HG02981 (cell line): ENCODE data around the gene KTI12.
"Not testable (repeated sequence)": the region's sequence is repeated elsewhere in the genome, so short reads cannot be mapped to it uniquely, and the experiment has no call there.

Source experiments
- ATAC-seq: cut with Tn5 transposase; IDR thresholded peaks from one replicate; pipeline ENCODE4 v1.9.1; 2021; ENCODE audit warnings: mild to moderate bottlenecking, moderate library complexity; ENCODE audit not compliant: unreplicated experiment

The KTI12 gene

DNA sequence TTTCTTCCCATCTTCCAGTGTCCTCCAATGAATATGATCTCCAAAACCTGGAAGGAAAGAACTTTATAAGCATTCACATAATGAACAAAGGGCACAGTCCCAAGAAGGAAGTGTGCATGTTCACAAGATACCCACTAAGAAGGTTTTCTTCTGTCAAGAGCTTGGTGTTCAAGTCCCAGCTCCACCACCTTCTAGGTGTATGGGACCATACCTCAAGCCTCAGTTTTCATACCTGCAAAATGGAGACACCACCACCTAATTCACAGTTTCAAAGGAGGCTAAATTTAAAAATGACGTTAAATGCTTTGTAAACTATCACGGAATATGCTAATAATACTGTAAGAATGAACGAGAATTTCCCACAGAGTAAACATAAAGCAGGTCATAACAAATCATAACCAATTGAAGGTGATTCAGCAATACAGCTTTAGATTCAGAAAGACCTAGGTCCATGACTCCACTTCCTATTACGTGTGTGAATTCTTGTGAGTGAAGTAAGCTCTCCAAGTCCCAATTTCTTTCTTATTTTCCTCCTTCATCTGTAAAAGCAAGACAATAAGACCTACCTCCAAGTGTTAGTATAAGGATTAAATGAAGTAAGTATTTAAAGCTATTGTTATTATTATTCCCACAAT is 8.1 kb upstream of the KTI12 start:
- ATAC-seq, result no peak

DNA sequence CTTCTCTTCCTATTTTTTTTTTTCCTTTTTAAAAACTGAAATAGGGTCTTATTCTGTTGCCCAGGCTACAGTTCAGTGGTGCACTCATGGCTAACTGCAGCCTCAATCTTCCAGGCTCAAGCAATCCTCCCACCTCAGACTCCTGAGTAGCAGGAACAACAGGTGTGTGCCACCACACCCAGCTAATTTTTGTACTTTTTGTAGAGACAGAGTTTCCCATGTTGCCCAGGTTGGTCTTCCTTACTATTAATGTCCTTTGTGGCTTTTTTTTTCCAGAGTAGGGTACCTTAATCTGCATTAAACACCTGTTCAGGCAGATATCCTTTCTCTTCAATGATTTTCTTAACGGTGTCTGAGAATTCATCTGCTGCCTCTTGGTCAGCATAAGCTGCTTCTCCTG is 4.3 kb upstream of the KTI12 start:
- no peak for ATAC-seq

DNA sequence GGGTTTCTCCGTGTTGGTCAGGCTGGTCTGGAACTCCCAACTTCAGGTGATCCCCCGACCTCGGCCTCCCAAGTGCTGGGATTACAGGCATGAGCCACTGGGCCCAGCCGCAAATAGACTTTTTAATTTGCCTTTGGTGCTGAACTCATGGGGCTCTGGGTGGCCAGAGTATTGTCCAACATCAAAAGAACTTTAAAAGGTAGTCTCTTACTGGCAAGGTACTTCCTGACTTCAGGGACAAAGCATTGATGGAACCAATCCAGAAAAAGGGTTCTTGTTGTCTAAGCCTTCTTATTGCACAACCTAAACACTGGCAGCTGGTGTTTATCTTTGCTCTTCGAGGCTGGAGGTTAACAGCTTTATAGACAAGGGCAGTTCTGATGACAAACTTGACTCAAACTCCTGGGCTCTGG is 3.8 kb upstream of the KTI12 start:
- ATAC-seq, result no peak

DNA sequence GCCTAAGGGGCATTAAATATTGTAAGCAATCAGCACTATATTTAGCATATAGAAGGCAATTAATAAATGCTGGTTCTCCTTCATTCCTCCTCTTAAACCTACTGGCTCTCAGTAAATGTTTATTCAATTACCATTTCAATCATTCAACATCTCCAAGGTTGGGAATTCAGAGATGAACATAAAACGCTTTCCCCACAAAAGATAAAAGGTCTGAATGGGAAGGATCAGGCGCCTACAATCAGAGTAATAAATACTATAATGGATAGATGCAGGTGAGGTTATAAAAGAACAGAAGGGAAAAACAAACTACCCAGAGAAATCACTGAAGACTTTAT is 407 bp upstream of the KTI12 start:
- ATAC-seq, result no peak

DNA sequence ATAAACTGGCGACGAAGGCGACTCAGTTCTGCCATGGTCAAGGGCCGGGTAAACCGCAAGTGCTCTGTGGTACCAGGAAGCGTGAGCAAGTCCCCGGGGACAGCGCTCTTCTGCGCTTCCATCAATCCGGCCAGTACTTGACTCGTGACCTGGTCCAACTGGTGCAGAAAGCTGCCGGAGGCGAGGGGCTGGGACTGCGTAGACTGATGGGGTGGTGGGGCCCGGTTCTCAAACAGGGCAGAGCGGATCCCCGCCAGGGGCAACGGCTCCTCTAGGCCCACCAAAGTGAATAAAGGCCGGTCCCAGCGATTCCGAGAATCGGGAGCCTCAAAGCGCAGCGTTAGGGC is 852 bp downstream of the KTI12 start:
- no peak for ATAC-seq

DNA sequence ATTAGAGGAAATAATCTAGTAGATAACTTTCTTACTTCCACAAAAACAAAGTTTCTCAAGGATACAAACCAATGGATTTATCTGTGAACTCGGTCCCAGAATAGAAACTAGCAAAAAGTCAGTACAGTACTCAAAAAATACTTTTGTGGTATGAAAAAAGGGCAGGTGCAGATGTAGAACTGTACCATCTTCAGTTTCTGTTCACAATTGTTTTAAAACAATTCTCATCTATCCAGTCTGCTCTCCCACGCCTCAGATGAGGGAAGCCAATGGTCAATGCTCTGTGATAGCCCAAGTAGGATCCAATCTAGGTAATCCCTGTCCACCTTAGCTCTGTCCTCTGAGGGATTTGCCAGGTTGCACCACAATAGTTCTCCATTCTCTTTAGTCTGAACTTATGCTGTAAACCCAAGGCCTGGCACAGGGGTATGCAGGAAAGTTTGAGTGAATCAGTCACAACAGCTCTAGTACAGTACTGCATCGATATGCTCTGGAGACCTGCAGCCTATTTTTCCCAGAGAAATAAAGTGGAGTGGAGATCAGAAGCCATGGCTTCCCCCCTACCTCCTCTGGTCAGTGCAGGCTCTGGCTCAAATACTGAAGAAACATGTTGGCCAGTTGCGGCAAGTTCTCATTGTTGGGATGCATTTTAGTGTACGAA is 1.4 kb downstream of the KTI12 start:
- no peak for ATAC-seq

DNA sequence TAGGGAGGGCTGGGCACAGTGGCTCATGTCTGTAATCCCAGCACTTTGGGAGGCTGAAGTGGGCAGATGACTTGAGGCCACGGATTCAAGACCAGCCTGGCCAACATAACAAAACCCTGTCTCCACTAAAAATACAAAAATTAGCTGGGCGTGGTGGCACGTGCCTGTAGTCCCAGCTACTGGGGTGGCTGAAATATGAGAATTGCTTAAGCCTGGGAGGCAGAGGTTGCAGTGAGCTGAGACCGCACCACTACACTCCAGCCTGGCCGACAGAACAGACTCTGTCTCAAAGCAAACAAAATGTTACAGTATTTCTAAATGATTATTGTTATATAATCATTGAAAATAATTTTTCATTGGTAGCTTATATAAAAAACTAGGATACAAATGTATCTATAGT is 4.8 kb downstream of the KTI12 start:
- ATAC-seq, result not testable (repeated sequence)

DNA sequence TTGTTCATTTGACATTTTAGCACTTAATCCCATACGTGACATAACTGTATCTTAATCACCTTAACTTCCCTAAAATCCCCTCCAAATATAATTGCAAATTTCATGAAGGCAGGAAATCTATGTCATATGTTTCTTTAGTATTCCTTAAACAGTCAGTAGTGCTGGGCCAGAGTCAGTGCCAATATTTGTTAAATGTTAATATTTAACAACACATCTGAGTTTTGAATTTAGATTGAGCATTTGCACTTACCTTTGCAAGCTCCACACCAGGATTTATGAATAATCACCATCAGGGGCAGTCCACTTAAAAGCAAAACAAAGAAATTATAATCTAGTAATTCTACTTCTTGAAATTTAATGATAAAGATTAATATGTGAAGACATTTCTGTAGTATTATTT is 5.3 kb downstream of the KTI12 start:
- no peak for ATAC-seq

DNA sequence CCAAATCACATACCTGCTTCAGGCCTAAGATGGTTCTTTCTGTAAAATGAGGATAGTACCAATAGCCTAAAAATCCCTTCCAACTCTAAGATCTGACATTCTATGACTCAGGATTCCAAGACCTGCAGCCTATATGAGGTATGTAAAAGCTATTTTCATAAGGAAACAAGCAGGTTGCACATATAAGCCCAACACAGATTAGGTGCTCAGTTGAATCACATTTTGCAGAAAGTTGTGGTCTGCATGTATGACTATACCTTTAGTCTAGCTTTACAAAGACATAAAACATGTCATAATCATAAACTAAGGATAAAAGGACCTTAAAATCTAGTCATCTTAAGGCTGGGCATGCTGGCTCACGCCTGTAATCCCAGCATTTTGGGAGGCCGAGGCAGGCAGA is 7.3 kb downstream of the KTI12 start:
- no peak for ATAC-seq

DNA sequence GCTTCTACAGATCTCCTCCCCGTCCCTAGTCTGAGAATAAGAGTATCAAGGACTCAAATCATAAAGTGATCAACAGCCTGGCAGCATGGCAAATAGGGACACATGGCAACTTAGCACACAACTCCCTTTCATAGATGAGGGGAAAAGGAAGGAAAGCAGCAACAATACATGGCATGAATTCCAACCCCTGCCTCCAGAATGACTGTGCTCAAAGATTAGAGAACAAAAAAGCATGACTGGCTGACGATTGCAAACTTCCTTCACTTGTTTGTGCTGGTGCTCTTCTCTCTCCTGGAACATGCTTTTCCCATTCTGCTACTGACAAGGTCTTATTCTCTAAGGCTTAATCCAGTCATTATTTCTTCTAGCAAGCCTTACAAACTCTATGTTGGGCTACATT is 11.5 kb downstream of the KTI12 start:
- ATAC-seq, result no peak

DNA sequence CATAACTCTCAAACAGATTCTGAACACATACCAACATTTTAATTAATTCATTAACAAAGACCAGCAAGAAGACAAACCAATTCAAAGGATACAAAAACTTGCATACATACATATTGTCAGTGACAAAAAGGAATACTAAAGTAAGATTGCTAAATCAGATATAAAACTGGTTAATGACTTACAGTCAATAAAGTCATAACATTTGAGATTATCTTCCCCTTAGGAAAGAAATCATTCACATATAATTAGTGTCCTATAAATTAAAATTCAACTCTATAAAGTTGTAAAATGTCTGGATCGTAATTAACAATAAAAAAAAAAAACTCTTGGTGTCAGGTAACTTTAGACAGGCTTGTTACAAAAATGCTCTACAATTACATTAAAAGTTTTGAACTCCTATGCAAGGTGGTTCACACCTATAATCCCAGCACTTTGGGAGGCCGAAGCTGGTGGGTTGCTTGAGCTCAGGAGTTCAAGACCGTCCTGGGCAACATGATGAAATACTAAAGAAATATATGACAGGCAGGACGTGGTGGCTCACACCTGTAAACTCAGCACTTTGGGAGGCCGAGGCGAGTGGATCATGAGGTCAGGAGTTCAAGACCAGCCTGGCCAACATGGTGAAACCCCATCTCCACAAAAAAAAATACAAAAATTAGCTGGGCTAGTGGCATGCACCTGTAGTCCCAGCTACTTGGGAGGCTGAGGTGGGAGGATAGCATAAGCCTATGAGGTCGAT is 25.4 kb downstream of the KTI12 start:
- ATAC-seq, result no peak

DNA sequence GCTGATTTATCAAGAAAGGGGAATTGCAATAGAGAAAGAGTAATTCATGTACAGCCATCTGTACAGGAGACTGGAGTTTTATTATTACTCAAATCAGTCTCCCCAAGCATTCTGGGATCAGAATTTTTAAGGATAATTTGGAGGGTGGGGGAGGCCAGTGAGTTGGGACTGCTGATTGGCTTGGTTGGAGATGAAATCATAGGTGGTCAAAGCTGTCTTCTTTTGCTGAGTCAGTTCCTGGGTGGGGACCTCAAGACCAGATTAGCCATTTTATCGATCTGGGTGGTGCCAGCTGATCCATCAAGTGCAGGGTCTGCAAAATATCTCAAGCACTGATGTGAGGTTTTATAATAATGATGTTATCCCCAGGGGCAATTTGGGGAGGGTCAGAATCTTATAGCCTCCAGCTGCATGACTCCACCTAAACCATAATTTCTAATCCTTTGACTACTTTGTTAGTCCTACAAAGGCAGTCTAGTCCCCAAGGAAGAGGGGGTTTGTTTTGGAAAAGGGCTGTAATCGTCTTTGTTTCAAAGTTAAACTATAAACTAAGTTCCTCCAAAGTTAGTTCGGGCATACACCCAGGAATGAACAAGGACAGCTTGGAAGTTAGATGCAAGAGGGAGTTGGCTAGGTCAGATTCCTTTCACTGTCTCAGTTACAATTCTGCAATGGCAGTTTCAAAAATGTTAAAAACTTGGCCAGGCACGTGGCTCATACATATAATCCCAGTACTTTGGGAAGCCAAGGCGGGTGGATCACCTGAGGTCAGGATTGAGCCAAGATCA is 26.2 kb downstream of the KTI12 start:
- no peak for ATAC-seq

DNA sequence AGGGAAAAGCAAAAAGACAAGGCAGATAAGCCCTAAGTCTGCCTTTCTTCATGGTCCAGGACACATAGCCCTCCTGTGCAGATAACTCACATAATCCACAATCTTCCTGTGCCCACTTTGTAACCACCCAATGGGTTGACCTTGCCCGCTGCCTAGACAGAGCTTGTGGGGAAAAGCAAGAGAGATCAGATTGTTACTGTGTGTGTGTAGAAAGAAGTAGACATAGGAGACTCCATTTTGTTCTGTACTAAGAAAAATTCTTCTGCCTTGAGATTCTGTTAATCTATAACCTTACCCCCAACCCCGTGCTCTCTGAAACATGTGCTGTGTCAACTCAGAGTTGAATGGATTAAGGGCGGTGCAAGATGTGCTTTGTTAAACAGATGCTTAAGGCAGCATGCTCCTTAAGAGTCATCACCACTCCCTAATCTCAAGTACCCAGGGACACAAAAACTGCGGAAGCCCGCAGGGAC is 27.5 kb downstream of the KTI12 start:
- ATAC-seq, result not testable (repeated sequence)

DNA sequence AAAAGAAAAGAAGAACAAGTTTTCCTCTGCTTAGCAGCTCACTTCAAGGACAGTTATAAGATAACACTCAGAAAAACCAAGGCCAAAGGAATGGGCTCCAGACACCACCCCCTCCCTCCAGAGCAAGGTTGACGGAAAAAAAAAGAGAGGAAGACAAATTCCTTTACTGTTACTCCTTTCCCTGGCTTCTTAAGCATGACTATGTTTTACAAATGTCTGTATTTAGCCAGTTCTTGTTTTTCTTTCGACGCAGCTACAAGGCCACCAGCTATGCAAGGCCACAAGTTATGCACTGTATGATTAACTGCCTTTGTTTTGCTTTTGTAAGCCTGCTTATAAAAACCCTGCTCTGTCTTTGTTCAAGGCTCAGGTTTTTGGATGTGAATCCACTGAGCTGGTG is 28.1 kb downstream of the KTI12 start:
- not testable (repeated sequence) for ATAC-seq

DNA sequence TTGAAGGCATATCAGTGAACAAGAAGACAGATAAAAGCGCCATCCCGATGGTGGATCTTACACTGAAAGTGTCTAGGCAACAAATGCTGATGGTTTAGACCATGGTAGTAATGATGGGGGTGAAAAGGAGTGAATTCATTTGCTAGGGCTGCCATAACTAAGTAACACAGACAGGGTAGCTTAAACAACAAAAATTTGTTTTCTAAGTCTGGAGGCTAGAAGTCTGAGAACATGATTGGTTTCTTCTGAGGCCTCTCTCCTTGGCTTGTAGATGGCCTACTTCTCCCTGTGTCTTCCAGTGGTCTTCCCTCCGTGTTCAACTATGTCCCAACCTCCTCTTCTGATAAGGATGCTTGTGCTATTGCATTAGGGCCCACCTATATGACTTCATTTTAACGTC is 29.7 kb downstream of the KTI12 start:
- ATAC-seq, result no peak

DNA sequence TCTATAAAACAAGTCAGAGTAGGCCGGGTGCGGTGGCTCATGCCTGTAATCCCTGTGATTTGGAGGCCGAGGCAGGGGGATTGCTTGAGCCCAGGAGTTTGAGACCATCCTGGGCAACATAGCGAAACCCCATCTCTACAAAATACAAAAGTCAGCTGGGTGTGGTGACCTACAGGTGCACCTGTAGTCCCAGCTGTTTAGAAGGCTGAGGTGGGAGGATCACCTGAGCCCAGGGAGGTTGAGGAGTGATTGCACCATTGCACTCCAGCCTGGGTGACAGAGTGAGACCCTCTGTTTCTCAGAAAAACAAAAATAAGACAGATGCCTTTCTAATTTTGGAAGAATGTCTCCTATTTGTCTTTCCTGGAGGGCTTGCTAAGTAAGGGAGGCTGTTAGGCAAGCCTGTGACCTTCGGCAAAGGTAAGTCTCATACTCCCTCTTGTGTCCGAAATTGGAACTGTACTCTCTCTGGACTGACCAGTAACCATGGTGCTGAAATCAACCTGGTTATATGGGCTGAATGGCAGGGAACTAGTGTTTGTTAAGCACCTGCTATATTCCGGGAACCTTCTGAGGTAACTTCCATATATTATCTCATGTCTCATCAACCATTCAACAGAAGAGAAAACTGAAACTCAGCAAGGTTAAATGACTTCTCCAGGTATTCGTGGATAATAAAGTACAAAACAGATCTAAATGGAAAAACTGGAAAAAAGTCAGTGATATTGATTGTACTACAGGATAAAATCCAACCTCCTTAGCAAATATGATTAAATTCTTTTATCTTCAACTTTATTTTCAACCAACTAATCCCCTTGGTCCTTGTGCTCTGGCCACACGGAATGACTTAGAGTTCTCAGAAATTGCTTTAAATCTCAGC is 31.3 kb downstream of the KTI12 start:
- peak; percentile 70 for ATAC-seq

DNA sequence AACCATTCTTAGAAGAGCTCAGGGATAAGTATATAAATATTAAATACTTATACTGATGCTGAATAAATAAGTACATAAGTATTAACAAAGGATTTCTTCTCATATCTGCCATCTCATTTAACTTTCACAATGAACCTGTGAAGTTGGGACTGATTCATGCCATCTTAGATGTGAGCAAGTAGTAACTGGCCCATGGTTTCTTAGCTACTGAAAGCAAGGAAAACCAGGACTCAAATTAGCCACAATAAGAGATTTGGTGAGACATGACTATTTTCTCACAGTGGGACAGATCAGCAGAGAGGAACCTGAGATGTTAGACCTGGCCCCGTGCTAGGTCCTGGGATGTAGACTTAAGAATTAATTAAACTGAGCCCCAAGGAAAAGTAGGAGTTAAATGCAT is 34.9 kb downstream of the KTI12 start:
- ATAC-seq, result no peak

DNA sequence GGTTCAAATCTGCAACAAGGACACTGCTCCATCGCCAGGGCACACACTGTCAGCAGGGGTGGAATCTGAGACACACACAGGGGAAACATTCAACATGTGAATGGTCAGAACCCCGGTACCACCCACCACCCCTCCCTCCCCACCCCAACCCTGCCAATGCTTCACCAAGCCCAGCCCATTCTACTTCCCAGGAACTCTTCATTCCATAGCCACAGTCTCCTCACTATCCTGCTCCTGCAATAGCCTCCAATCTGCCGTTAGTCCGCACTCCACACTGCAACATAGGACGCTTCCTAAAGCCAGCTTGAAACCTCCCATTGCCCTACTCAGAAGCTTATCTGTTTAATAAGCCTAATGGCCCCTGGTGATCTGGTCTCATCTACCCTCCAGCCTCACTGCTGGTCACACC is 35.6 kb downstream of the KTI12 start:
- no peak for ATAC-seq

DNA sequence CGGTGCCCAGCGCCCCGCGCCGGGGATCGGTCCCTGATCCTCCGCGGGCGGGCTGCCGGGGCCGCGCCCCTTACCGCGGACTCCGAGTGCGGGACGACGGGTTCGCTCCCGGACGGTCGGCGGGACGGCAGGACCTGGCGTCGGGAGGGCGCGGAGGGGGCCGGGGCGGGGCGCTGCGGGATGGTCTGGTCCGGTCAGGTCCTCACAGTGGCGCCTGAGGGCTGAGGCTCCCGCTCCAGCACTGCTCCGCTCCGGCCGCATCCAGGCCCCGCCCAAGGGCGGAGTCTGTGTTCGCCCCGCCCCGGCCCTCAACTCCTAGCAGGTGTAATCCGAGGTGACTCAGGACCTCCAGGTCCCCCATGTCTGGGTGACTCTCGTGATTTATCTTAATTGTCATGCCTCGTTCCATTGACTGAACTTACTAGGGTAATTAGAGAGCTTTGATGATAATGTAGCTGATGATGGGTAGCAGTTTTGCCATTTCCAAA is 43.1 kb downstream of the KTI12 start, which contains the start of gene RAB3B:
RAB3B (minus strand) TSS at position 223 of the 488 bp plus-strand sequence. CDS start 13,583 bp downstream, outside the sequence.
- ATAC-seq, result peak; percentile 91
